BLaER1 treated with 17β-estradiol and CSF1 and Interleukin-3, amounts not matched to agents 10 nM and 100 nM (cell line): ENCODE results near the gene PHF3.

Source experiments
- H3K27ac ChIP-seq, 11 experiments: shearing (Covaris generic); formaldehyde crosslinking; 2 replicates each; pipeline ENCODE4 v1.8.1; 2022
- H3K27me3 ChIP-seq, 11 experiments: shearing (Covaris generic); formaldehyde crosslinking; 2 replicates each; pipeline ENCODE4 v1.8.1; 2022
- H3K36me3 ChIP-seq, 11 experiments: shearing (Covaris generic); formaldehyde crosslinking; 2 replicates each; pipeline ENCODE4 v1.8.1; 2022
- H3K4me1 ChIP-seq, 10 experiments: shearing (Covaris generic); formaldehyde crosslinking; 2 replicates each; pipeline ENCODE4 v1.8.1; 2022
- H3K4me2 ChIP-seq, 11 experiments: shearing (Covaris generic); formaldehyde crosslinking; 2 replicates each; pipeline ENCODE4 v1.8.1; 2022
- H3K4me3 ChIP-seq, 10 experiments: shearing (Covaris generic); formaldehyde crosslinking; 2 replicates each; pipeline ENCODE4 v1.8.1; 2022
- H3K9ac ChIP-seq, 11 experiments: shearing (Covaris generic); formaldehyde crosslinking; 2 replicates each; pipeline ENCODE4 v1.8.1; 2022
- H3K9me3 ChIP-seq, 11 experiments: shearing (Covaris generic); formaldehyde crosslinking; replicated peaks in 1 of 11; 2 replicates each; pipeline ENCODE4 v1.8.1; 2022
- H4K20me1 ChIP-seq, 11 experiments: shearing (Covaris generic); formaldehyde crosslinking; 2 replicates each; pipeline ENCODE4 v1.8.1; 2022
- Cebpa-rat ChIP-seq, 11 experiments: shearing (Covaris generic); IDR thresholded peaks; 2 replicates each; pipeline ENCODE4 v1.8.1; 2022

The PHF3 gene

GRCh38 chr6:63708631-63709030, 73.0 kb downstream of the PHF3 start:
- Histone ChIP-seq H3K4me1 (no peaks in the 10 kb centered on the region), H3K9me3 (no peaks in the 10 kb centered on the region), H3K27me3 (no peaks in the 10 kb centered on the region), H3K9ac (no peak overlapping the region), H3K27ac (no peak overlapping the region), H3K4me2 (no peak overlapping the region), H4K20me1 (peaks cover 0 to 15% (median 0%) of the 10 kb centered on the region in 11 experiments; a peak in 5 of 22 replicates), H3K36me3 (peaks cover 90 to 100% (median 98%) of the 10 kb centered on the region in 11 experiments), H3K4me3 (no peak overlapping the region)
- no peak for TF ChIP-seq Cebpa-rat (IDR thresholded peaks at IDR 0.05)

- no peak overlapping the region for H3K4me2 ChIP-seq
- H3K9ac ChIP-seq = no peak overlapping the region
- H3K27ac ChIP-seq = no peak overlapping the region
- no peak overlapping the region for H3K4me3 ChIP-seq
- peaks cover 0 to 15% (median 0%) of the 10 kb centered on the region in 11 experiments; a peak in 5 of 22 replicates for H4K20me1 ChIP-seq
- TF ChIP-seq Cebpa-rat (IDR thresholded peaks at IDR 0.05) = no peak
- H3K9me3 ChIP-seq = no peaks in the 10 kb centered on the region
- no peaks in the 10 kb centered on the region for H3K27me3 ChIP-seq
- no peaks in the 10 kb centered on the region for H3K4me1 ChIP-seq
- H3K36me3 ChIP-seq = peaks cover 89 to 100% (median 96%) of the 10 kb centered on the region in 11 experiments
These were observed 73.5 kb downstream of the PHF3 start for GRCh38 chr6:63709148-63709547.

GRCh38 chr6:63713332-63713731, 77.7 kb downstream of the PHF3 start:
- Histone ChIP-seq H3K36me3 (peaks cover 49 to 80% (median 67%) of the 10 kb centered on the region in 11 experiments), H3K27ac (no peak overlapping the region), H3K27me3 (no peaks in the 10 kb centered on the region), H3K9ac (no peak overlapping the region), H3K9me3 (no peaks in the 10 kb centered on the region), H4K20me1 (no peaks in the 10 kb centered on the region), H3K4me3 (no peak overlapping the region), H3K4me1 (no peaks in the 10 kb centered on the region), H3K4me2 (no peak overlapping the region)
- TF ChIP-seq Cebpa-rat (IDR thresholded peaks at IDR 0.05) = no peak

- no peak overlapping the region for H3K4me2 ChIP-seq
- TF ChIP-seq Cebpa-rat (IDR thresholded peaks at IDR 0.05) = no peak
- no peaks in the 10 kb centered on the region for H3K27me3 ChIP-seq
- H3K9me3 ChIP-seq = no peaks in the 10 kb centered on the region
- H3K27ac ChIP-seq = no peak overlapping the region
- H3K9ac ChIP-seq = no peak overlapping the region
- H3K36me3 ChIP-seq = peaks cover 44 to 73% (median 60%) of the 10 kb centered on the region in 11 experiments
- no peak overlapping the region for H3K4me3 ChIP-seq
- no peaks in the 10 kb centered on the region for H4K20me1 ChIP-seq
- no peaks in the 10 kb centered on the region for H3K4me1 ChIP-seq
These were observed 78.5 kb downstream of the PHF3 start for GRCh38 chr6:63714091-63714490.

- TF ChIP-seq Cebpa-rat (IDR thresholded peaks at IDR 0.05) = no peak
- Histone ChIP-seq H3K9ac (no peak overlapping the region), H3K36me3 (peaks cover 25 to 52% (median 39%) of the 10 kb centered on the region in 11 experiments), H3K4me3 (no peak overlapping the region), H3K4me2 (no peak overlapping the region), H3K27me3 (no peaks in the 10 kb centered on the region), H3K9me3 (no peaks in the 10 kb centered on the region), H3K4me1 (no peaks in the 10 kb centered on the region), H4K20me1 (no peaks in the 10 kb centered on the region), H3K27ac (no peak overlapping the region)
These were observed 80.6 kb downstream of the PHF3 start for GRCh38 chr6:63716169-63716568.

- Histone ChIP-seq H3K27ac (no peak overlapping the region), H3K4me3 (no peak overlapping the region), H3K4me2 (no peak overlapping the region), H3K36me3 (peaks cover 0 to 7% (median 3%) of the 10 kb centered on the region in 11 experiments; a peak in 6 of 22 replicates), H3K9ac (no peak overlapping the region), H3K27me3 (no peaks in the 10 kb centered on the region), H3K9me3 (no peaks in the 10 kb centered on the region), H4K20me1 (no peaks in the 10 kb centered on the region), H3K4me1 (no peaks in the 10 kb centered on the region)
- TF ChIP-seq Cebpa-rat (IDR thresholded peaks at IDR 0.05) = no peak
These were observed 85.6 kb downstream of the PHF3 start for GRCh38 chr6:63721181-63721580.

- Histone ChIP-seq H3K4me2 (no peak overlapping the region), H4K20me1 (no peaks in the 10 kb centered on the region), H3K27me3 (no peaks in the 10 kb centered on the region), H3K4me1 (no peaks in the 10 kb centered on the region), H3K9me3 (no peaks in the 10 kb centered on the region), H3K27ac (no peak overlapping the region), H3K9ac (no peak overlapping the region), H3K36me3 (no peaks in the 10 kb centered on the region), H3K4me3 (no peak overlapping the region)
- TF ChIP-seq Cebpa-rat (IDR thresholded peaks at IDR 0.05) = no peak
These were observed 89.1 kb downstream of the PHF3 start for GRCh38 chr6:63724721-63725120.

- H3K4me2 ChIP-seq = no peak overlapping the region
- H3K9ac ChIP-seq = no peak overlapping the region
- H3K27ac ChIP-seq = no peak overlapping the region
- H3K4me3 ChIP-seq = no peak overlapping the region
- TF ChIP-seq Cebpa-rat (IDR thresholded peaks at IDR 0.05) = no peak
- no peaks in the 10 kb centered on the region for H3K4me1 ChIP-seq
- 0 out of 22 replicates have a peak, but pooled peaks cover 0 to 3% (median 0%) of the 10 kb centered on the region in 11 experiments for H3K36me3 ChIP-seq
- H4K20me1 ChIP-seq = no peaks in the 10 kb centered on the region
- no peaks in the 10 kb centered on the region for H3K27me3 ChIP-seq
- peaks cover 0 to 8% (median under 1%) of the 10 kb centered on the region in 11 experiments; a peak in 4 of 22 replicates for H3K9me3 ChIP-seq
These were observed 94.7 kb downstream of the PHF3 start for GRCh38 chr6:63730311-63730710.

GRCh38 chr6:63731930-63732329, 96.3 kb downstream of the PHF3 start:
- Histone ChIP-seq H3K27me3 (no peaks in the 10 kb centered on the region), H3K9ac (no peak overlapping the region), H3K27ac (no peak overlapping the region), H3K9me3 (peaks cover 4 to 16% (median 8%) of the 10 kb centered on the region in 11 experiments; a peak in 10 of 22 replicates), H3K4me3 (no peak overlapping the region), H4K20me1 (no peaks in the 10 kb centered on the region), H3K4me1 (no peaks in the 10 kb centered on the region), H3K36me3 (0 out of 22 replicates have a peak, but pooled peaks cover 0 to 3% (median 0%) of the 10 kb centered on the region in 11 experiments), H3K4me2 (no peak overlapping the region)
- no peak for TF ChIP-seq Cebpa-rat (IDR thresholded peaks at IDR 0.05)

- no peak overlapping the region for H3K27ac ChIP-seq
- H3K36me3 ChIP-seq = 0 out of 22 replicates have a peak, but pooled peaks cover 0 to 3% (median 0%) of the 10 kb centered on the region in 11 experiments
- H3K9ac ChIP-seq = no peak overlapping the region
- H3K4me3 ChIP-seq = no peak overlapping the region
- H3K9me3 ChIP-seq = peaks cover 4 to 16% (median 8%) of the 10 kb centered on the region in 11 experiments; a peak in 10 of 22 replicates
- H3K4me2 ChIP-seq = no peak overlapping the region
- no peak for TF ChIP-seq Cebpa-rat (IDR thresholded peaks at IDR 0.05)
- H3K4me1 ChIP-seq = no peaks in the 10 kb centered on the region
- no peaks in the 10 kb centered on the region for H3K27me3 ChIP-seq
- no peaks in the 10 kb centered on the region for H4K20me1 ChIP-seq
These were observed 96.7 kb downstream of the PHF3 start for GRCh38 chr6:63732336-63732735.
